ENCODE measurements around the gene ZNF593. TPM values are rescaled to one million over a fixed set of nuclear protein-coding genes. Genes with fewer than 3 reads are reported as not detected.

The ZNF593 gene
- total and polyA plus RNA-seq, 9 of the 15 experiments (the other 6 are each of a cell fraction or from before 2014, with no cell fraction given), result 9.8 to 334 (median 48.2) TPM

DNA sequence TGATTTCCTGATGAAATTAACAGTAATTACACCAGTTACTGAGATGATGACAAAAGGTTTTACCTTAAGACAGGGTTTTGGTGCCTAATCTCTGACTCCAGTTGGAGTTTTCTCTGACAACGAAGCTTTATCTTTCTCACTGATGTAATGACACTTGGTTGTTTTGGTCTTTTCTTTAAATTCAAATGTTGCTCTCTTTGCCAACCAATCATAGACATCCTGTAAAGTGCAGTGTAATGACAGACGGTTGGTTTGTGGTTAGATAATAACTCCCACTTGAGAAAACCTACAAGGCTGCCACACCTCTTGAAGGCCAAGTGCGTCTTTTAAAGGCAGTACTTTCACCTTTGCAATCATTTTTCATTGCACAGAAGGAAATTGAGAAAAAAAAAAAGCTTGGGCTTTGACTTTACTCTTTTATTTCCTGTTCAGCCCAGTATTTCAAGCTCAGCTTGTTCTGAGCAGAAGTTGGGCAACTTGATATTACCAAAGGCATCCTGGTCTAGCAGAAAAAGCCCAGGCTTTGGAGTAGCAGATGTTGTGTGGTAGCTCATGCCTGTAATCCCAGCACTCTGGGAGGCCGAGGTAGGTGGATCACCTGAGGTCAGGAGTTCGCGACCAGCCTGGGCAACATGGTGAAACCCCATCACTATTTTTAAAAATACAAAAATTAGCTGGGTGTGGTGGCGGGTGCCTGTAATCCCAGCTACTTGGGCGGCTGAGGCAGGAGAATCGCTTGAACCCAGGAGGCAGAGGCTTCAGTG is 43.2 kb upstream of the ZNF593 start (continued):
- TF ChIP-seq, protein P1, sequence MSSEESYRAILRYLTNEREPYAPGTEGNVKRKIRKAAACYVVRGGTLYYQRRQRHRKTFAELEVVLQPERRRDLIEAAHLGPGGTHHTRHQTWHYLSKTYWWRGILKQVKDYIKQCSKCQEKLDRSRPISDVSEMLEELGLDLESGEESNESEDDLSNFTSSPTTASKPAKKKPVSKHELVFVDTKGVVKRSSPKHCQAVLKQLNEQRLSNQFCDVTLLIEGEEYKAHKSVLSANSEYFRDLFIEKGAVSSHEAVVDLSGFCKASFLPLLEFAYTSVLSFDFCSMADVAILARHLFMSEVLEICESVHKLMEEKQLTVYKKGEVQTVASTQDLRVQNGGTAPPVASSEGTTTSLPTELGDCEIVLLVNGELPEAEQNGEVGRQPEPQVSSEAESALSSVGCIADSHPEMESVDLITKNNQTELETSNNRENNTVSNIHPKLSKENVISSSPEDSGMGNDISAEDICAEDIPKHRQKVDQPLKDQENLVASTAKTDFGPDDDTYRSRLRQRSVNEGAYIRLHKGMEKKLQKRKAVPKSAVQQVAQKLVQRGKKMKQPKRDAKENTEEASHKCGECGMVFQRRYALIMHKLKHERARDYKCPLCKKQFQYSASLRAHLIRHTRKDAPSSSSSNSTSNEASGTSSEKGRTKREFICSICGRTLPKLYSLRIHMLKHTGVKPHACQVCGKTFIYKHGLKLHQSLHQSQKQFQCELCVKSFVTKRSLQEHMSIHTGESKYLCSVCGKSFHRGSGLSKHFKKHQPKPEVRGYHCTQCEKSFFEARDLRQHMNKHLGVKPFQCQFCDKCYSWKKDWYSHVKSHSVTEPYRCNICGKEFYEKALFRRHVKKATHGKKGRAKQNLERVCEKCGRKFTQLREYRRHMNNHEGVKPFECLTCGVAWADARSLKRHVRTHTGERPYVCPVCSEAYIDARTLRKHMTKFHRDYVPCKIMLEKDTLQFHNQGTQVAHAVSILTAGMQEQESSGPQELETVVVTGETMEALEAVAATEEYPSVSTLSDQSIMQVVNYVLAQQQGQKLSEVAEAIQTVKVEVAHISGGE (CRISPR knock-in tag; IDR thresholded peaks at IDR 0.05), result peak in 1 of 3 experiments; percentile 74; a peak in 2 of 6 replicates
- TF ChIP-seq NUFIP1 (IDR thresholded peaks at IDR 0.05; ENCODE audit: partially characterized antibody), result no peak
- TF ChIP-seq FOXA3 (CRISPR knock-in tag; conservative IDR thresholded peaks at IDR 0.05 in 1 of 2, IDR thresholded peaks at IDR 0.05 in 1 of 2), result no peak; a peak in 1 of 4 replicates
- peak; percentile 79; the same call in 1 of the 2 replicates for TF ChIP-seq GTF2E2 (tag; IDR thresholded peaks at IDR 0.05)
- TF ChIP-seq, protein P2, sequence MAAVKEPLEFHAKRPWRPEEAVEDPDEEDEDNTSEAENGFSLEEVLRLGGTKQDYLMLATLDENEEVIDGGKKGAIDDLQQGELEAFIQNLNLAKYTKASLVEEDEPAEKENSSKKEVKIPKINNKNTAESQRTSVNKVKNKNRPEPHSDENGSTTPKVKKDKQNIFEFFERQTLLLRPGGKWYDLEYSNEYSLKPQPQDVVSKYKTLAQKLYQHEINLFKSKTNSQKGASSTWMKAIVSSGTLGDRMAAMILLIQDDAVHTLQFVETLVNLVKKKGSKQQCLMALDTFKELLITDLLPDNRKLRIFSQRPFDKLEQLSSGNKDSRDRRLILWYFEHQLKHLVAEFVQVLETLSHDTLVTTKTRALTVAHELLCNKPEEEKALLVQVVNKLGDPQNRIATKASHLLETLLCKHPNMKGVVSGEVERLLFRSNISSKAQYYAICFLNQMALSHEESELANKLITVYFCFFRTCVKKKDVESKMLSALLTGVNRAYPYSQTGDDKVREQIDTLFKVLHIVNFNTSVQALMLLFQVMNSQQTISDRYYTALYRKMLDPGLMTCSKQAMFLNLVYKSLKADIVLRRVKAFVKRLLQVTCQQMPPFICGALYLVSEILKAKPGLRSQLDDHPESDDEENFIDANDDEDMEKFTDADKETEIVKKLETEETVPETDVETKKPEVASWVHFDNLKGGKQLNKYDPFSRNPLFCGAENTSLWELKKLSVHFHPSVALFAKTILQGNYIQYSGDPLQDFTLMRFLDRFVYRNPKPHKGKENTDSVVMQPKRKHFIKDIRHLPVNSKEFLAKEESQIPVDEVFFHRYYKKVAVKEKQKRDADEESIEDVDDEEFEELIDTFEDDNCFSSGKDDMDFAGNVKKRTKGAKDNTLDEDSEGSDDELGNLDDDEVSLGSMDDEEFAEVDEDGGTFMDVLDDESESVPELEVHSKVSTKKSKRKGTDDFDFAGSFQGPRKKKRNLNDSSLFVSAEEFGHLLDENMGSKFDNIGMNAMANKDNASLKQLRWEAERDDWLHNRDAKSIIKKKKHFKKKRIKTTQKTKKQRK (IDR thresholded peaks at IDR 0.05; ENCODE audit: borderline replicate concordance, low read depth, low read length), result no peak
- peak; percentile 78 for TF ChIP-seq AFF4 (CRISPR knock-in tag; IDR thresholded peaks at IDR 0.05)
- peak; percentile 57; the same call in 1 of the 2 replicates for TF ChIP-seq ETV1 (tag; conservative IDR thresholded peaks at IDR 0.05; ENCODE audit: low read depth)
- no peak; the same call in 1 of the 2 replicates for TF ChIP-seq ZNF134 (CRISPR knock-in tag; conservative IDR thresholded peaks at IDR 0.05)
- 0 out of 2 replicates have a peak, but pooled peaks have one; percentile 27 for TF ChIP-seq RFX1 (IDR thresholded peaks at IDR 0.05)
- no peak; the same call in 1 of the 2 replicates for TF ChIP-seq RB1 (IDR thresholded peaks at IDR 0.05; ENCODE audit: low read depth)
- TF ChIP-seq ZNF785 (CRISPR knock-in tag; IDR thresholded peaks at IDR 0.05), result 0 out of 2 replicates have a peak, but pooled peaks have one; percentile 12
- TF ChIP-seq DLX4 (CRISPR knock-in tag; IDR thresholded peaks at IDR 0.05), result no peak
- TF ChIP-seq NFE2L1 (tag; IDR thresholded peaks at IDR 0.05; ENCODE audit: borderline replicate concordance, low read depth), result peak; percentile 36; the same call in 1 of the 2 replicates
- TF ChIP-seq MEF2D (tag; conservative IDR thresholded peaks at IDR 0.05; ENCODE audit: low read depth), result peak; percentile 47; the same call in 1 of the 2 replicates
